ENCODE data around the gene SLC12A3.

DNA sequence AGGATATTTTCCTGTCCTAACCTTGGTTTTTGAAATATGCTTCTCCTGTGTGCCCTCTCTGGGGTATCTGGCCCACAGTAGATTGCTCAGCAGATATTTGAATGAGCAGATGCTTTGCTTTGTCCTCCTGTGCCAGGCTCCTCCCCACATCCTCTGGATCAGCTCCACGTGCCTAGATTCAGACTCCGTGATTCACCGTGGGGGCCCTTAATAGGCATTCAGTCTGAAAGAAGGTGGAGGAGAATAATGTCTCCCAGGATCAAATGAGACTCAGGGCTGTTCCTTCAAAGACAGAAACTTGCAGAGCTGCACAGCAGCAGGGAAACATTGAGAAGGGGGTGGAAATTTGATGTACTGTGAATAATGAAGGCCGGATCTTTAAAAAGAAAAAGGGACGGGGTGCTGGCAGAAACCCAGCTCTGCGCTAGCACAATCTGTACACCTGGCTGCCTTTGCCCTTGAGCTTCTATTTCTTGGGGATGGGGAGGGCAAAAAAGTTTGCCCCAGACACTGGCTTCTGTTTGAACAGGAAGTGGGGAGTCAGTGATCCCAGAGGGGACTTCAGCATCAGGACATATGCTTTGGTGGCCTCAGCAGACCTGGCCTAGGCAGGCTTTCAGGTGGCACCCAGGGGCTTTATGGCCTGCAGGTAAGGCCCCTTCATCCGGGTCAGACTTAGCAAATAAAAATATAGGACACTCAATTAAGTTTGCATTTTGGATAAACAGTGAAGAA lies 15.9 kb upstream of the SLC12A3 start:
- TF ChIP-seq, protein P1, sequence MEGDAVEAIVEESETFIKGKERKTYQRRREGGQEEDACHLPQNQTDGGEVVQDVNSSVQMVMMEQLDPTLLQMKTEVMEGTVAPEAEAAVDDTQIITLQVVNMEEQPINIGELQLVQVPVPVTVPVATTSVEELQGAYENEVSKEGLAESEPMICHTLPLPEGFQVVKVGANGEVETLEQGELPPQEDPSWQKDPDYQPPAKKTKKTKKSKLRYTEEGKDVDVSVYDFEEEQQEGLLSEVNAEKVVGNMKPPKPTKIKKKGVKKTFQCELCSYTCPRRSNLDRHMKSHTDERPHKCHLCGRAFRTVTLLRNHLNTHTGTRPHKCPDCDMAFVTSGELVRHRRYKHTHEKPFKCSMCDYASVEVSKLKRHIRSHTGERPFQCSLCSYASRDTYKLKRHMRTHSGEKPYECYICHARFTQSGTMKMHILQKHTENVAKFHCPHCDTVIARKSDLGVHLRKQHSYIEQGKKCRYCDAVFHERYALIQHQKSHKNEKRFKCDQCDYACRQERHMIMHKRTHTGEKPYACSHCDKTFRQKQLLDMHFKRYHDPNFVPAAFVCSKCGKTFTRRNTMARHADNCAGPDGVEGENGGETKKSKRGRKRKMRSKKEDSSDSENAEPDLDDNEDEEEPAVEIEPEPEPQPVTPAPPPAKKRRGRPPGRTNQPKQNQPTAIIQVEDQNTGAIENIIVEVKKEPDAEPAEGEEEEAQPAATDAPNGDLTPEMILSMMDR (IDR thresholded peaks at IDR 0.05; ENCODE audit: insufficient read depth, low read length, poor library complexity, severe bottlenecking), result no peak
- TF ChIP-seq EZH2phosphoT487 (conservative IDR thresholded peaks at IDR 0.05; ENCODE audit: low read length), result no peak

Measured in SU-DHL-6 (cell line).